HepG2 (cell line): ENCODE data around the gene NPW. TPM values are rescaled to one million over a fixed set of nuclear protein-coding genes. Genes with fewer than 3 reads are reported as not detected.

Source experiments
- ATAC-seq: fragments of 200-7000 bp; cut with Tn5 transposase; 3 replicates; pipeline ENCODE4 v1.9.1; 2020; ENCODE audit warnings: mild to moderate bottlenecking, moderate library complexity
- BruUV-seq: library from RNA; stranded (reverse); fragments of 400-500 nt; replicated peaks from 2 replicates; lab custom pipeline; 2021; lab: Mats Ljungman, UMichigan
- CTCF ChIA-PET: fragments of 300-600 bp; formaldehyde crosslinking; extraction: SDS; loops from one replicate; lab custom pipeline; 2021; ENCODE audit warnings: low total read pairs, inconsistent platforms, low intra/inter-chr PET ratio; lab: Yijun Ruan, JAX
- POLR2A ChIA-PET: fragments of 350-600 bp; sonication (Branson Sonifier 250); formaldehyde crosslinking; loops from one replicate; lab custom pipeline; 2020; ENCODE audit warnings: antibody characterized with exemption, inconsistent platforms; lab: Yijun Ruan, JAX
- DNase-seq: peaks from one replicate; pipeline ENCODE4 v3.0.0-alpha.2; 2015; ENCODE audit warnings: low spot score
- FAIRE-seq: peaks from 3 replicates; lab custom pipeline; 2011; peaks lifted over from hg19 to GRCh38; lab: Jason Lieb, UNC
- H2AFZ ChIP-seq: one replicate; pipeline ENCODE4 v1.6.1; 2011; ENCODE audit warnings: low read length, inconsistent platforms
- H3K27ac ChIP-seq: fragments of 300-600 bp; 3 replicates; pipeline ENCODE4 v1.8.0; 2011; ENCODE audit warnings: mixed run types, mild to moderate bottlenecking, mixed read lengths, low read length, inconsistent platforms; ENCODE audit not compliant: insufficient read depth; ENCODE audit errors: extremely low read length
- H3K27me3 ChIP-seq, 2 experiments: fragments of 200-600 bp in 1 of 2; 2 replicates in 1 of 2; 3 replicates in 1 of 2; pipeline versions ENCODE4 v1.6.0 to v1.8.0; 2011; ENCODE audit warnings: low read length in 2 of 2, mild to moderate bottlenecking in 2 of 2, moderate library complexity in 2 of 2, inconsistent platforms in 1 of 2; ENCODE audit not compliant: insufficient read depth in 2 of 2, control insufficient read depth in 1 of 2
- H3K36me3 ChIP-seq, 2 experiments: fragments of 200-600 bp in 1 of 2; replicated peaks in 1 of 2; 2 replicates in 1 of 2; 3 replicates in 1 of 2; pipeline versions ENCODE4 v1.5.1 to v1.8.0; 2011; ENCODE audit warnings: low read length in 2 of 2, inconsistent platforms in 1 of 2; ENCODE audit not compliant: insufficient read depth in 2 of 2, control insufficient read depth in 1 of 2
- H3K4me1 ChIP-seq: 2 replicates; pipeline ENCODE4 v1.5.1; 2012; ENCODE audit warnings: low read length, inconsistent platforms; ENCODE audit not compliant: insufficient read depth
- H3K4me2 ChIP-seq: 2 replicates; pipeline ENCODE4 v1.6.0; 2011; ENCODE audit warnings: low read depth, low read length, inconsistent platforms
- H3K4me3 ChIP-seq, 3 experiments: fragments of 200-600 bp in 1 of 3; sonication (generic), shearing (Covaris generic) in 1 of 3; replicated peaks in 1 of 3; 2 replicates each; pipeline ENCODE4 v1.5.1; 2011 to 2016; ENCODE audit warnings: low read length in 3 of 3, inconsistent platforms in 2 of 3, low read depth in 2 of 3, mild to moderate bottlenecking in 2 of 3, control low read depth in 1 of 3, mixed read lengths in 1 of 3; ENCODE audit not compliant: insufficient read depth in 1 of 3
- H3K79me2 ChIP-seq: one replicate; pipeline ENCODE4 v1.6.1; 2011; ENCODE audit warnings: low read length, inconsistent platforms; ENCODE audit not compliant: insufficient read depth
- H3K9ac ChIP-seq: 2 replicates; pipeline ENCODE4 v1.6.0; 2011; ENCODE audit warnings: mild to moderate bottlenecking, low read depth, low read length, inconsistent platforms; ENCODE audit not compliant: insufficient read depth
- H3K9me3 ChIP-seq: 2 replicates; pipeline ENCODE4 v1.5.1; 2012; ENCODE audit warnings: mild to moderate bottlenecking, low read length
- H4K20me1 ChIP-seq: 2 replicates; pipeline ENCODE4 v1.6.0; 2011; ENCODE audit warnings: inconsistent platforms, mild to moderate bottlenecking, low read length, moderate library complexity; ENCODE audit not compliant: insufficient read depth
- ARID2 ChIP-seq: sonication (generic); formaldehyde crosslinking; IDR thresholded peaks from 2 replicates; pipeline ENCODE4 v1.8.1; 2022; ENCODE audit warnings: mild to moderate bottlenecking, missing genetic modification reagents, borderline replicate concordance
- FOXK1 ChIP-seq: sonication (generic); formaldehyde crosslinking; IDR thresholded peaks from 2 replicates; pipeline ENCODE4 v1.4.0; 2020; ENCODE audit warnings: low read depth, missing genetic modification reagents, borderline replicate concordance
- HNRNPL ChIP-seq: fragments of 200-400 bp; formaldehyde crosslinking; IDR thresholded peaks from 2 replicates; pipeline ENCODE4 v1.6.1; 2017; ENCODE audit warnings: mild to moderate bottlenecking, low read depth, low read length
- PHF5A ChIP-seq: IDR thresholded peaks from one replicate; pipeline ENCODE4 v1.6.1; 2018; ENCODE audit warnings: low read depth, missing genetic modification reagents; ENCODE audit not compliant: unreplicated experiment
- PHF8 ChIP-seq: sonication (generic); formaldehyde crosslinking; IDR thresholded peaks from 2 replicates; pipeline ENCODE4 v1.5.0; 2020; ENCODE audit warnings: missing genetic modification reagents
- WGBS: methylation state at CpG from one replicate; pipeline ENCODE4 v1.1.6; 2017; ENCODE audit warnings: low lambda C conversion rate; 5-methylcytosine and 5-hydroxymethylcytosine counted together
- in situ Hi-C: cut with HindIII; loops from 2 replicates; pipeline ENCODE4 v1.10.0; 2017; ENCODE audit warnings: low pct_unique_long_range_greater_than_20kb; ENCODE audit not compliant: extremely low pct_ligation_motif_present
- intact Hi-C: fragments of 100-400 bp; cut with micrococcal nuclease; formaldehyde crosslinking; loops from one replicate; pipeline ENCODE4 v1.10.0; 2022; ENCODE audit not compliant: unreplicated experiment
- polyA plus RNA-seq, 8 experiments: library from polyadenylated mRNA; depleted of rRNA in 3 of 8; stranded (reverse) in 7 of 8; unstranded in 1 of 8; fragments of >200 nt; fragmentation: Illumina TruSeq in 4 of 8; extraction: Trizol in 4 of 8; gene quantifications; 2 replicates each; pipeline versions ENCODE4 v1.2.1 to v1.2.3, GENCODE V29; 2011 to 2016; ENCODE audit warnings: low read depth in 4 of 8, missing spikeins in 1 of 8, mixed read lengths in 1 of 8; ENCODE audit not compliant: insufficient read depth in 1 of 8
- total RNA-seq, 5 experiments: library from RNA; depleted of rRNA; stranded (reverse); fragments of >200 nt; fragmentation: Illumina TruSeq; extraction: Trizol; gene quantifications; 2 replicates each; pipeline ENCODE4 v1.2.3, GENCODE V29; 2016; ENCODE audit warnings: low read depth in 1 of 5
- TF ChIP-seq, protein P1 (sequence below): sonication (generic); IDR thresholded peaks from 2 replicates; pipeline ENCODE4 v1.6.1; 2016; ENCODE audit warnings: low read depth, borderline replicate concordance

The NPW gene
- total and polyA plus RNA-seq, 2 of the 13 experiments (the other 11 are each of a cell fraction or from before 2014, with no cell fraction given) = 0.24 to 0.97 TPM

DNA sequence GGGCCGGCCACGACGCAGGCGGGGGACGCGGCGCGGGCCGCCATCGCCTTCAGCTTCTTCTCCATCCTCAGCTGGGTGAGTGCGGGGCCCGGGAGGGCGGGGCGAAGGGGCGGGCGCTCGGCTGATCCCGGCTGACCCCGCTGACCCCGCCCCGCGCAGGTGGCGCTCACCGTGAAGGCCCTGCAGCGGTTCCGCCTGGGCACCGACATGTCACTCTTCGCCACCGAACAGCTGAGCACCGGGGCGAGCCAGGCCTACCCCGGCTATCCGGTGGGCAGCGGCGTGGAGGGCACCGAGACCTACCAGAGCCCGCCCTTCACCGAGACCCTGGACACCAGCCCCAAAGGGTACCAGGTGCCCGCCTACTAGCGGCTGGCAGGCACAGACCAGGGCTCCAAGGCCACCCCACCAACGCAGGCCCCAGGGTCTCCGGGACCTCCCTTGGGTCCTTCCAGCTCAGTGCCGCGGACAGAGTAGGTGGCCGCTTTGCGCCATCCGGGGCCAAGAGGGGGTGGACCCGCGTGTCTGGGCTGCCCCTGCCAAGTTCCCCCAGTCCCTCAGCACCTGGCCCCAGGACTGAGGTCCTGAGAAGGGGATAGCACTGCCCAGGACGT, 26.8 kb upstream of the NPW start:
- WGBS = 90% methylated on average over 21 of the region's 50 CpGs
- no peak overlapping the region for H3K27ac ChIP-seq
- ATAC-seq (no peak), DNase-seq (no peak), FAIRE-seq (no peak)
- no peak overlapping the region for H2AFZ ChIP-seq
- H3K27me3 ChIP-seq = peaks cover 0 to 8% of the 10 kb centered on the region in 2 experiments; a peak in 2 of 5 replicates
- in situ Hi-C loops (no loop called here), intact Hi-C loops (no loop called here)
- no peak overlapping the region for H3K9ac ChIP-seq
- BruUV-seq = no TSS peak
- 0 out of 6 replicates have a peak overlapping the region, but pooled peaks of 1 of the 3 experiments have one; percentile 5 for H3K4me3 ChIP-seq
- peaks cover 46% of the 10 kb centered on the region for H3K4me1 ChIP-seq
- no peak overlapping the region for H3K4me2 ChIP-seq
- H3K79me2 ChIP-seq = no peaks in the 10 kb centered on the region
- TF ChIP-seq HNRNPL (0 out of 2 replicates have a peak, but pooled peaks have one; percentile 22), ARID2 (CRISPR knock-in tag) (no peak), PHF8 (CRISPR knock-in tag) (0 out of 2 replicates have a peak, but pooled peaks have one; percentile 3), FOXK1 (CRISPR knock-in tag) (no peak), PHF5A (CRISPR knock-in tag) (no peak)
- TF ChIP-seq, protein P1, sequence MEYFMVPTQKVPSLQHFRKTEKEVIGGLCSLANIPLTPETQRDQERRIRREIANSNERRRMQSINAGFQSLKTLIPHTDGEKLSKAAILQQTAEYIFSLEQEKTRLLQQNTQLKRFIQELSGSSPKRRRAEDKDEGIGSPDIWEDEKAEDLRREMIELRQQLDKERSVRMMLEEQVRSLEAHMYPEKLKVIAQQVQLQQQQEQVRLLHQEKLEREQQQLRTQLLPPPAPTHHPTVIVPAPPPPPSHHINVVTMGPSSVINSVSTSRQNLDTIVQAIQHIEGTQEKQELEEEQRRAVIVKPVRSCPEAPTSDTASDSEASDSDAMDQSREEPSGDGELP = no peak
- no peaks in the 10 kb centered on the region; a peak in 2 of 5 replicates for H3K36me3 ChIP-seq
- no peaks in the 10 kb centered on the region for H3K9me3 ChIP-seq
- ChIA-PET CTCF (no interaction called here), POLR2A (interaction anchor here (0.9 to 2.6 kb wide), 4 partner anchors 8 to 52 kb away, joined by 3 to 16 read pairs (median 10); partner anchors contain the start of genes GFER, RPS2 and TBL3)
- H4K20me1 ChIP-seq = no peaks in the 10 kb centered on the region
